ENCODE results near the gene SMIM41.

GRCh38 chr12:52049688-52050087 is 29.8 kb upstream of the SMIM41 start:
- no peak for TF ChIP-seq POLR2A (IDR thresholded peaks at IDR 0.05)
- no peak for TF ChIP-seq EP300 (IDR thresholded peaks at IDR 0.05)
- no peak for TF ChIP-seq CTCF (IDR thresholded peaks at IDR 0.05)
- no peak for TF ChIP-seq POLR2AphosphoS5 (IDR thresholded peaks at IDR 0.05)

All from gastroesophageal sphincter (tissue), 3 donors.